NCI-H187 (cell line): ENCODE data around the gene SBK1.
"Not testable (repeated sequence)": the region's sequence is repeated elsewhere in the genome, so short reads cannot be mapped to it uniquely, and the experiment has no call there.

Experiments used
- DNase-seq, 2 experiments: peaks; one replicate each; lab custom pipeline; 2025; lab: John Stamatoyannopoulos, UW

The SBK1 gene

DNA sequence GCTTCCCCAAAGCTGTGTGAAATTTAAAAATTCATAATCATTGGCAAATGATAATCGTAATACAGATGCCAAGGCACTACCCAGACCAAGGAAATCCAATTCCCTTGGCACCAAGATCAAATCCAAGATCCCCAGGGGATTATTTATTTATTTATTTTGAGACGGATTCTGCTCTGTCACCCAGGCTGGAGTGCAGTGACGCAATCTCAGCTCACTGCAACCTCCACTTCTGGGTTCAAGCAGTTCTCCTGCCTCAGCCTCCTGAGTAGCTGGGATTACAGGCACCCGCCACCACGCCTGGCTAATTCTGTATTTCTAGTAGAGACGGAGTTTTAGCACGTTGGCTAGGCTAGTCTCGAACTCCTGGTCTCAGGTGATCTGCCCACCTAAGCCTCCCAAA is 43.4 kb downstream of the SBK1 start:
- not testable (repeated sequence) for DNase-seq

DNA sequence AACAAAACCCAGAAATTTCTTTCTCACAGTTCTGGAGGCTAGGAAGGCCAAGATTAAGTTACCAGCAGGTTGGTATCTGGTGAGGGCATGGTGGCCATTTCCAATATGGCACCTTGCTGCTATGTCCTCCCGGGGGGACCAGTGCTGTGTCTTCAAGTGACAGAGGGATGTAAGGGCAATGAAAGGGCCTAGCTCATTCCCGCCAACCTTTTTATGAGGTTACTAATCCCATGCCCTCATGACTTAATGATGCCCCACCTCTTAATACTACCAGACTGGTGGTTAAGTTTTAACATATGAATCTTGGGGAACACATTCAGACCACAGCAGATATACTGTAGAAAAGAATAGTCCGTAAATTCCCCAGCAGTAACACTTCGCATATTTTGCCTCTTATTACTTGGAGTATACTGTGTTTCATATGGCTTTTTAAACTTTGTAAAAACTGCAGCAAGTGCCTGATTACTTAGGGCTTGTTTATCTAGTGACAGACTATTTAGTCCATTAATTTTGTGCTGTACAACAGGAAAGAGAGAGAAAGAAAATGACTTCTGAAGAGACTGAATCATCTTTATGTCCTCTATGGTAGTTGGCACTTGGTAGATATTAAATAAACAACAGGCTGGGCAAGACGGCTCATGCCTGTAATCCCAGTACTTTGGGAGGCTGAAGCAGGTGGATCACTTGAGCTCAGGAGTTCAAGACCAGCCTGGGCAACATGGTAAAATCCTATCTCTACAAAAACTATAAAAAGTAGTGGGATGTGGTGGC is 44.8 kb downstream of the SBK1 start:
- DNase-seq: not testable (repeated sequence)

DNA sequence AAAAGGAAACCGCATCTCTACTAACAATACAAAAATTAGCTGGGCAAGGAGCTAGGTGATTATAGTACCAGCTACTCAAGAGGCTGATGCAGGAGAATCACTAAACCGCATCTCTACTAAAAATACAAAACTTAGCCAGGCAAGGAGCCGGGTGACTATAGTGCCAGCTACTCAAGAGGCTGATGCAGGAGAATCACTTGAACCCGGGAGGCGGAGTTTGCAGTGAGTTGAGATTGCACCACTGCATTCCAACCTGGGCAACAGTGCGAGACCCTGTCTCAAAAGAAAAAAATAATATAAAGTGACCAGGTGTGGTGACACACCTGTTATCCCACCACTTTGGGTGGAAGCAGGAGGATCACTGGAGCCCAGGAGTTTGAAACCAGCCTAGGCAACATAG is 45.9 kb downstream of the SBK1 start:
- not testable (repeated sequence) for DNase-seq

- DNase-seq: not testable (repeated sequence)
These were observed 70.3 kb downstream of the SBK1 start for GRCh38 chr16:28362600-28362999.

DNA sequence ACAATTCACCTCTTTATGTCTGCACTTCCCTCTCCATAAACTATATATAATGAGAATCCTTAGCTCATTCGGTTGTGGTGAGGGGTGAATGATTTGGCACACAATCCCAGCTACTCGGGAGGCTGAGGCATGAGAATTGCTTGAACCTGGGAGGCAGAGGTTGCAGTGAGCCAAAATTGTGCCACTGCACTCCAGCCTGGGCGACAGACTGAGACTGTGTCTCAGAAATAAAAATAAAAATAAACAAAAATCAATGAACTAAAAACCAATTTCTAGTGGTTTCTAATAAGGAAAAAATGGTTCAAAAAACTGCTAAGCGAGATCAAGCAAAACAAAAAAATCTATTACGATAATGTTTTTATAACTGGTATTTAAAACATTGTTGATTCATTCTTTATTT is 71.1 kb downstream of the SBK1 start, which contains the start of gene NPIPB6:
TSS of gene NPIPB6 (minus strand) at position 101 of the 400 bp plus-strand sequence. CDS start 686 bp downstream, outside the sequence.
- not testable (repeated sequence) for DNase-seq

DNA sequence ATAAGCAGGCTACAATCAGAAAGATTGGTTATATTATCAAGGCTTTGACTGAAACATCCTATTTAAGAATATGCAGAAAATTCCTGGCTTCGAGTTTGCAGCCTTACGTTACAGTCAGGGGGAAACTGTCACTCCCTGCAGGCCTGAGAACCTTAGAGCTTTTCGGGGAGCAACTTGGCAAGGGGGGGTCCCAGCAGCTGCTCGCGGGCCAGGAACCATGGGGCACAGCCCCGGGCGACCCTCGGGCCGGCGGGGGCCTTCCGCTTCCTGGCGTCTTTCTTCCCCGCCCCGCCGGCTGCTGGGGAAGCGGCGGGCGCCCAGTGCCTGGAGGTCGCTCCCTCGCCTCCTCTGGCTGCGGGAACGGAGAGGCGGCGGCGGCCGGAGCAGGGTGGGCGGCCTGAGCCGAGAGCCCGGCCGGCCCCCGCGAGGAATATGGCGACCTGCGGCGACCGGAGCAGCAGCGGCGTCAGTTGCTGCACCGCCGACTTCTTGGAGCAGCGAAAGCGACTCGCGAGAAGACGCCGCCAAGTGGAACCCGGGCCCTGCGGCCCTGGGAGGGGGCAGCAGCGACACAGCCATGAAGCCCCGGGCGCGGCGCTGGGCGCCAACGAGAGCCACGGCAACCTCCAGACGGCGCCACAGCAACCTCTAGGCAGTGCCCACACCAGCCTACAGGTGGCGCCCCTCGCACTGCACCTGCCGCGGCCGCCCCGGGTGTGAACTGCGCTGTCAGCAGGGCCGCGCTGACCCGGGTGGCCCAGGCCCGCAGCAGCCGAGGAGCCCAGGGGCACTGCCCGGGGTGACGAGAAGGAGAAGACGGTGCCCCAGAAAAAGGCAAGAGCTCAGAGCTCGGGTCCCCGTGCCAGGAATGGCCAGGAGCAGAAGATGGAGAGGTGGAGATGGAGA is 72.2 kb downstream of the SBK1 start:
- DNase-seq: not testable (repeated sequence)

- not testable (repeated sequence) for DNase-seq
These were observed 75.6 kb downstream of the SBK1 start for GRCh38 chr16:28367926-28368325.
